Transverse colon (tissue), 4 donors: ENCODE measurements around the gene C16orf86. TPM values are rescaled to one million over a fixed set of nuclear protein-coding genes. Genes with fewer than 3 reads are reported as not detected.
A peak's percentile ranks its signal among the peaks of the same experiment; 100 is the strongest.

ENCODE experiments used
- DNase-seq: peaks from one replicate; pipeline ENCODE4 v3.0.0-alpha.2; 2019
- H3K27ac ChIP-seq, 4 donors: fragments of 200-600 bp; sonication (generic); 2 replicates each; pipeline ENCODE4 v1.5.1; 2016 to 2018; ENCODE audit warnings: inconsistent platforms in 4 of 4
- H3K27me3 ChIP-seq: fragments of 200-600 bp; sonication (generic); 2 replicates; pipeline ENCODE4 v1.5.1; 2017; ENCODE audit warnings: inconsistent platforms
- H3K36me3 ChIP-seq, 4 donors: fragments of 200-600 bp; sonication (generic); 2 replicates each; pipeline ENCODE4 v1.5.1; 2017 to 2019; ENCODE audit warnings: inconsistent platforms in 4 of 4
- H3K4me1 ChIP-seq, 4 donors: fragments of 200-600 bp; sonication (generic); 2 replicates each; pipeline ENCODE4 v1.5.1; 2017 to 2020; ENCODE audit warnings: inconsistent platforms in 4 of 4
- H3K4me3 ChIP-seq, 4 donors: fragments of 200-600 bp; sonication (generic); 1 replicate in 1 of 4; 2 replicates in 3 of 4; pipeline versions ENCODE4 v1.5.1 to v1.6.1; 2017 to 2019; ENCODE audit warnings: inconsistent platforms in 4 of 4
- H3K9me3 ChIP-seq, 2 donors: fragments of 200-600 bp; sonication (generic); 2 replicates each; pipeline ENCODE4 v1.5.1; 2017 to 2019; ENCODE audit warnings: inconsistent platforms in 2 of 2
- CTCF ChIP-seq, 5 experiments: fragments of 200-600 bp in 3 of 5; fragments of 450-650 bp in 2 of 5; sonication (generic) in 3 of 5; IDR thresholded peaks; 1 replicate in 2 of 5; 2 replicates in 3 of 5; pipeline ENCODE4 v1.5.1; 2016 to 2017; ENCODE audit warnings: antibody characterized with exemption in 5 of 5, inconsistent platforms in 3 of 5, mild to moderate bottlenecking in 2 of 5, moderate library complexity in 1 of 5
- EP300 ChIP-seq: sonication (generic); formaldehyde crosslinking; IDR thresholded peaks from one replicate; pipeline ENCODE4 v1.6.1; 2017; ENCODE audit warnings: antibody characterized with exemption, low read depth
- POLR2A ChIP-seq: fragments of 450-650 bp; IDR thresholded peaks from one replicate; pipeline ENCODE4 v1.6.1; 2016; ENCODE audit warnings: antibody characterized with exemption, mild to moderate bottlenecking, moderate library complexity
- POLR2AphosphoS5 ChIP-seq, 3 donors: sonication (generic); formaldehyde crosslinking; IDR thresholded peaks; one replicate each; pipeline ENCODE4 v1.6.1; 2016; ENCODE audit warnings: antibody characterized with exemption in 3 of 3
- WGBS, 2 donors: methylation state at CpG; one replicate each; pipeline ENCODE4 v1.1.5; 2018; ENCODE audit warnings: low coverage in 1 of 2; 5-methylcytosine and 5-hydroxymethylcytosine counted together
- in situ Hi-C, 4 donors: fragments of 200-750 bp; cut with MboI; loops; one replicate each; pipeline versions ENCODE4 v1.15.0 to v1.15.1; 2017; ENCODE audit warnings: low sequenced_read_pairs in 3 of 4, low pct_ligation_motif_present in 1 of 4, low pct_unique_long_range_greater_than_20kb in 1 of 4
- intact Hi-C: fragments of 100-400 bp; cut with DNase I; formaldehyde crosslinking; loops from one replicate; pipeline ENCODE4 v1.15.1; 2023; ENCODE audit warnings: low total_unique reads
- total RNA-seq, 4 donors: library from RNA; depleted of rRNA; stranded (reverse); fragments of >200 nt; gene quantifications; one replicate each; pipeline ENCODE4 v1.1.0, GENCODE V29; 2016

The C16orf86 gene
- total RNA-seq, 4 donors from 2014 or later = 0.60 to 7.1 (median 4.4) TPM

DNA sequence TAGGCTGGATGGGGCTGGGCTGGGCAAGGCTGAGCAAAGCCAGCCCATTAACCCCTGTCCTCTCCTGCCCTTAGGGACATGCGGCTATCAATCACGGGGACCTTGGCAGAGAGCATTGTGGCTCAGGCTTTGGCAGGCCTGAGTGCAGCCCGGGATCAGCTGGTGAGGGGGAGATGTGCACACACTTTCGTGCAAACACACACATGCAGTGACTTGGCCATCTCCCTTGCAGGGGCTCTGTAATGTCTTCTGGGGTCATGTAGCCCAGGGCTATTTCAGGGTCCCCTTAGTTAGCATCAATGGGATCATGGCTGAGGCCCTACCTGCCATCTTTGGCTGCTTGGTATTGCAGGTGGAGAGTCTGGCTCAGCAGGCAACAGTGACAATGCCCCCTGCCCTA is 14.8 kb upstream of the C16orf86 start:
- 69% methylated on average over 4 of the region's 4 CpGs; no CpG with 5 or more reads in 1 of the 2 donors for WGBS, 2 donors
- DNase-seq = no peak
- intact Hi-C loops = no loop called here
- TF ChIP-seq EP300 (no peak), POLR2A (no peak), CTCF (IDR thresholded peaks at IDR 0.05) (no peak), POLR2AphosphoS5 (IDR thresholded peaks at IDR 0.05) (no peak)
- in situ Hi-C loops = loop anchor here in 2 of 4 donors (25.0 kb wide), 1 partner anchor 90 kb away; the partner anchor contains the start of gene CTCF (in 2 of the 2)
- Histone ChIP-seq H3K4me1 (peaks cover 6 to 18% (median 10%) of the 10 kb centered on the region in 4 donors), H3K9me3 (no peaks in the 10 kb centered on the region), H3K27me3 (peaks cover 89% of the 10 kb centered on the region), H3K36me3 (no peaks in the 10 kb centered on the region), H3K4me3 (no peak overlapping the region), H3K27ac (no peak overlapping the region)

GRCh38 chr16:67652578-67653127 is 14.0 kb upstream of the C16orf86 start:
- DNase-seq = no peak
- WGBS, 2 donors = 10% methylated on average over 14 of the region's 59 CpGs; no CpG with 5 or more reads in 1 of the 2 donors
- no peak overlapping the region for H3K27ac ChIP-seq
- intact Hi-C loops = no loop called here
- H3K4me1 ChIP-seq = peaks cover 6 to 18% (median 10%) of the 10 kb centered on the region in 4 donors
- TF ChIP-seq POLR2AphosphoS5 (IDR thresholded peaks at IDR 0.05) (no peak), CTCF (IDR thresholded peaks at IDR 0.05) (no peak), EP300 (no peak), POLR2A (no peak)
- peak overlapping the region in 3 of 4 donors; percentile 14 to 43 (median 22) for H3K4me3 ChIP-seq
- H3K27me3 ChIP-seq = peaks cover 81% of the 10 kb centered on the region
- no peaks in the 10 kb centered on the region for H3K36me3 ChIP-seq
- no peaks in the 10 kb centered on the region for H3K9me3 ChIP-seq
- in situ Hi-C loops = loop anchor here in 2 of 4 donors (25.0 kb wide), 1 partner anchor 90 kb away; the partner anchor contains the start of gene CTCF (in 2 of the 2)

DNA sequence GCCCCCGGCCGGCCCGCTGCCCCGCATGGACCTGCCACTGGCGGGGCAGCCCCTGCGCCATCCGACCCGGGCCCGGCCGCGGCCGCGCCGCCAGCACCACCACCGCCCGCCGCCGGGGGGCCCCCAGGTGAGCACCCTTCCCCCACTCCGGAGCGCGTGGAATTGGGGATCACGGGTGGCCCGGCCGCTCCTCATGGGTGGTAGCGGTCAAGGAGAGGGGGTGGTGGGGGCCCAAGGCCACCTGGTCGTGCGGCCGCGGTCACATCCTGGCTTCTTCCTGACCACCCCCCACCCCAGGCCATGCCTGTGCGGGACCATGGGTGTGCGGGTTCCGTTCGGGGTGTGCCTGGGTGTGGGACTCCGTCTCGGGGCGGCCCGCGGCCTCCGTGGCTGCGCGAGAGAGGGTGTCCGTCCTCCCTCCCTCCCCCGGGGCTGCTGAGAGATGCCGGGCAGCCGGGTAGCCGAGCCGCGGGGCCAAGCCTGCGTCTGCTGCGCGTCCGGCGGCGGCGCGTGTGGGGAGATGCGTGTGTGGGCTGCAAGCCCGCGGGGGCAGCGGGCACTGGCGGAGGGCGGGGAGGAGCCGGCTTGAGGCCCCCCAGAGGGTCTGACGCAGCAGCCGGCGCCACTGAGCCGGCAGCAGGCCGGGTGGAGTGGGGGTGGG is 13.4 kb upstream of the C16orf86 start:
- 22% methylated on average over 33 of the region's 68 CpGs; no CpG with 5 or more reads in 1 of the 2 donors for WGBS, 2 donors
- intact Hi-C loops = no loop called here

More for the DNA sequence above, 13.4 kb upstream of the C16orf86 start:
- in situ Hi-C loops = loop anchor here in 2 of 4 donors (25.0 kb wide), 1 partner anchor 91 kb away; the partner anchor contains the start of gene CTCF (in 2 of the 2)
- peaks cover 75% of the 10 kb centered on the region for H3K27me3 ChIP-seq
- no peaks in the 10 kb centered on the region for H3K36me3 ChIP-seq
- TF ChIP-seq EP300 (no peak), CTCF (IDR thresholded peaks at IDR 0.05) (peak in 1 of 5 experiments; percentile 13)
- H3K9me3 ChIP-seq = no peaks in the 10 kb centered on the region
- H3K27ac ChIP-seq = no peak overlapping the region
- H3K4me1 ChIP-seq = peaks cover 6 to 15% (median 10%) of the 10 kb centered on the region in 4 donors
- peak overlapping the region in 3 of 4 donors; percentile 14 to 43 (median 22) for H3K4me3 ChIP-seq
- DNase-seq = no peak
